Rectal smooth muscle tissue (tissue), 1 donor: ENCODE results near the gene KIAA0232.

Experiments
- H3K27ac ChIP-seq: one replicate; pipeline ENCODE4 v1.7.0; 2013; ENCODE audit warnings: low read depth, low read length, inconsistent platforms
- H3K27me3 ChIP-seq: one replicate; pipeline ENCODE4 v1.7.0; 2013; ENCODE audit warnings: low read length; ENCODE audit not compliant: control insufficient read depth, insufficient read depth
- H3K36me3 ChIP-seq: one replicate; pipeline ENCODE4 v1.7.0; 2013; ENCODE audit warnings: low read length; ENCODE audit not compliant: control insufficient read depth, insufficient read depth
- H3K4me1 ChIP-seq: one replicate; pipeline ENCODE4 v1.7.0; 2013; ENCODE audit warnings: low read length; ENCODE audit not compliant: control insufficient read depth, insufficient read depth
- H3K4me3 ChIP-seq: one replicate; pipeline ENCODE4 v1.7.0; 2013; ENCODE audit warnings: low read length
- H3K9ac ChIP-seq: one replicate; pipeline ENCODE4 v1.7.0; 2013; ENCODE audit warnings: low read length

KIAA0232 gene

DNA sequence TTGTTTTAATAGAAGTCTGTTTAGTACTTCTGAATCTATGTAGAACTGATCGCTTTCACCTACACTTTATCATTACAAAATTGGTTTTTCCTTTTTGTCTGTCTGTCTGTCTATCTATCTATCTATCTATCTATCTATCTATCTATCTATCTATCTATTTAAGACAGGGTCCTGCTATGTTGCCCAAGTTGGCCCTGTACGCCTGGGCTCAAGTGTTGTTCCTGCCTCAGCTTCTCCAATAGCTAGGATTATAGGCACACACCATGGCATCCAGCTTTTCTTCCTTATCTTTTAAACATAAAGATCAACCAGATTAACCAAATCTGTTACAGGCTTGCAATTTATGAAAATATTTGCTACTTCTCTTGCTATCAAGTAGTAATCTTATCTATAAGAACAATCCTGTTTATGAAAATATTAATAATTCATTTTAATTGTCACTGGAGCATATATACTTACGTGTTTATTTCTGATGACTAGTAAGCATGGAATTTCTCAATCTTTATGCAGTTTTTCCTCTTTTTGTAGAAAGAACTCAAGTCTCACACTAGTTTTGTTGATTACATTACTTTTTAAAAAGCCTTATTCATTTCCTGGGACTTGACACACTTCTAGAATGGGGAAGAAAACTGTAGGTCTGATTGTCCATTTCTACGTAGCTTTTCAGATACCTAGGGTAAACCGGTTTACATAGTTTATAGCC, 24.5 kb downstream of the KIAA0232 start:
- Histone ChIP-seq H3K4me1 (peaks cover 4% of the 10 kb centered on the region), H3K27me3 (no peaks in the 10 kb centered on the region), H3K4me3 (no peak overlapping the region), H3K36me3 (peaks cover 2% of the 10 kb centered on the region), H3K9ac (no peak overlapping the region), H3K27ac (no peak overlapping the region)

DNA sequence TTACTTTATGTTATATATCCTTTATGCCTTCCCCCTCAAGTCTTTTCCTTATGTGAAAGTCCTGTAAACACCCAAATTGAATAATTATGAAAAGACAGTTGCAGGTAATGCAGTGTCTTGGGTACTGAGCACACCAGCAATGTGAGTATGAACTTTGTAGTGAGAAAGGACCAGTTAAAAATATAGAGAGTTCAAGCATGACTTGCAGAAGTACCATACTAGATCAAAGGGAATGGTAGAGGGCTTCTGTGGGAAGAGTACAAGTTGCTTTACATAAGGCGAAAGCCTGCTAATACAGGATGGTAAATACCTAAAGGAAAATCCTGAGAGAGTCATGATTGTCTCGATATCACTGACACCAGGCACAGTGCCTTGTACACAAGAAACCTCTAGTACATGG, 25.7 kb downstream of the KIAA0232 start:
- H3K27ac ChIP-seq: no peak overlapping the region
- H3K9ac ChIP-seq: no peak overlapping the region
- no peaks in the 10 kb centered on the region for H3K27me3 ChIP-seq
- H3K4me3 ChIP-seq: no peak overlapping the region
- peaks cover 4% of the 10 kb centered on the region for H3K4me1 ChIP-seq
- no peaks in the 10 kb centered on the region for H3K36me3 ChIP-seq

DNA sequence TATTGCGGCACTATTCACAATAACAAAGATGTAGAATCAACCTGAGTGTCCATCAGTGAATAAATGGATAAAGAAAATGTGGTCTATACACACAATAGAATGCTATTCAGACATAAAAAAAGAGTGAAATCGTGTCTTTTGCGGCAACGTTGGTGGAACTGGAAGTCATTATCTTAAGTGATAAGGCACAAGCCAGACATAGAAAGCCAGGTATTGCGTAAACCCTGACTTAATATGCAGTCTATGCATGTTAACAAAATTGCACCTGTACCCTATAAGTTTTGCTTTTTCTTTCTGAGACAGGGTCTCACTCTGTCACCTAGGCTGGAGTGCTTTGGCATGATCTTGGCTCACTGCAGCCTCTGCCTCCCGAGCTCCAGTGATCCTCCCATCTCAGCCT, 28.6 kb downstream of the KIAA0232 start:
- H3K27ac ChIP-seq: no peak overlapping the region
- H3K36me3 ChIP-seq: no peaks in the 10 kb centered on the region
- H3K4me3 ChIP-seq: no peak overlapping the region
- H3K9ac ChIP-seq: no peak overlapping the region
- no peaks in the 10 kb centered on the region for H3K27me3 ChIP-seq
- H3K4me1 ChIP-seq: peaks cover 4% of the 10 kb centered on the region

DNA sequence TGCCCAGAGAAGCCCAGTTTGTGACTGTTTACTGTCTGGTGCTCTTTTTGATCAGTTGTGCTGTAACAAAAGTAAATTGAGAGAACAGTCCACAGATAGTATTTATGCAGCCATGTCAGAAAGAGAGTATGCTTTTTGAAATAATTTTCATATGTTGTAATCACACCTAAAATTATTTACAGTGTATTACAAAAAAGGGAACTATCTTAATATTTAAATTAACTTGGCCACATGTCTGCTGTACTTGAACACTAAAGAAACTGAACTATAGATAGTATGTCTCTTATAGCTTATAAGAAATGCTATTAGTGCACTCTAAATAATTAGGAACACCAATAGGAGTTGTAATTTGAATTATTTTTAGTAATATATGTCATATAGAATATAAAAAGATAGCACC, 30.2 kb downstream of the KIAA0232 start:
- no peak overlapping the region for H3K27ac ChIP-seq
- H3K36me3 ChIP-seq: no peaks in the 10 kb centered on the region
- no peaks in the 10 kb centered on the region for H3K27me3 ChIP-seq
- H3K9ac ChIP-seq: no peak overlapping the region
- no peak overlapping the region for H3K4me3 ChIP-seq
- peaks cover 4% of the 10 kb centered on the region for H3K4me1 ChIP-seq

DNA sequence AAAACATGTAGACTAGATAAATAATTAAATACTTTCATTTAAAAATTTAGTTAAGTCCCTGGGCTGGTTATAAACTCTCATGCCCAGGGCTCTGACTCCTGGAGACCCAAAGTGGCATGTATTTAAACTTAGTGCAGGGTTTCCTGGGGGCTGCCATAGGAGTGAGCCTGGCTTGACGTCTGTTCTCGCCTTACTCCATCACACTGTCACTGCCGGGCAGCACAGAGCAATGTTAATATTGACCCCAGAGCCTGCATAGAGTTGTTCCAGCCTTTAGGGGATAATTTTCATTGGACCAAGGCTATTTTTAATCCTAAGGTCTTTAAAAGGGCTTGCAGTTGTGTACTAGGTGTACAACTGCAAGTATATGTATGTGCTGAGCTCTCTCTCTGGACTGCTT, 31.2 kb downstream of the KIAA0232 start:
- no peak overlapping the region for H3K9ac ChIP-seq
- no peaks in the 10 kb centered on the region for H3K27me3 ChIP-seq
- H3K4me1 ChIP-seq: peaks cover 4% of the 10 kb centered on the region
- no peaks in the 10 kb centered on the region for H3K36me3 ChIP-seq
- H3K27ac ChIP-seq: no peak overlapping the region
- no peak overlapping the region for H3K4me3 ChIP-seq

DNA sequence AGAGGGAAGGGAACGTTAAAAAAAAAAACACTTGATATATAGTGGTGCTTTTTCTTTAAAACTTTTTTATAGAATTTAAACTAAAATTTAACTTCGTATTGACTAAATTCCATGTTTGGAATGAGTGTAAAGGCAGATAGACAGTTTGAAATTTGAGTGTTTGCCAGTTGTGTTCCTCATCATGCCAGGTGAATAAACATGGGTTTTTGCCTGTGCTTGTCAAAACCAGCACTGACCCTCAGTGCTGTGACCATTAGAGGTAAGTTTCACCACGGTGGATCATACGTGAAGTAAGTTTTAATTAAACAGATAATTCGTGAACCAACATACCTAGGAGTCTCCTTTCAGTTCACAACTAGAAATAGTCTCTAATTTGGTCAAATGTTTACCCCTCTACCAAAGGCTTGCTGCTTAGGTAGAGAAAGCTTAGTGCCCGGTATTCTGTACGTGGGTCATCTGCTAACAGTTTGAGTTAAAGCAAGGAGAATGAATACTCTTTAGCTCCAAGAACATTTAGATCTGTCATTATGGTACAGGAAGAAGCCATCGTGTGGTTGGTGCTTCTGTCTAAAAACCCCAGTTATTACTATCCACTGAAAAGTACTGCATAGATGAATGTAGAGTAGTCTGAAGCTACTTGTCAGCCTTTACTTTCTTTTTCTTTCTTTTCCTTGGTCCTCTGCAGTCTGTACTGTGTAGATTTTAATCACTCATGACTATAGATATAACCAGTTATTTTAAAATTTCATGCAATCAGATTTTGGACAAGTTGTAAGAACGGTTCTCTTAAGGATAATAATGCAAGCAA, 32.7 kb downstream of the KIAA0232 start:
- no peaks in the 10 kb centered on the region for H3K36me3 ChIP-seq
- no peak overlapping the region for H3K9ac ChIP-seq
- no peaks in the 10 kb centered on the region for H3K27me3 ChIP-seq
- no peaks in the 10 kb centered on the region for H3K4me1 ChIP-seq
- H3K27ac ChIP-seq: no peak overlapping the region
- H3K4me3 ChIP-seq: no peak overlapping the region

DNA sequence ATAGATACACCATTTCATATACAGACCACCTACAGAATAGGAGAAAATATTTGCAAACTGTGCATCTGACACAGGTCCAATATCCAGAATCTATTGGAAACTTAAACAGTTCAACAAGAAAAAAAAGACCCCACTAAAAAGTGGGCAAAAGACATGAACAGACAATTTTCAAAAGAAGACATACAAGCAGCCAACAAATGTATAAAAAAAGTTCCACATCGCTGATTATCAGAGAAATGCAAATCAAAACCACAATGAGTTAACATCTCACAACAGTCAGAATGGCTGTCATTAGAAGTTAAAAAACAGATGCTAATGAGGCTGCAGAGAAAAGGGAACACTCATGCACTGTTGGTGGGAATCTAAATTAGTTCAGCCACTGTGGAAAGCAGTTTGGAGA, 36.8 kb downstream of the KIAA0232 start:
- Histone ChIP-seq H3K27ac (no peak overlapping the region), H3K4me3 (no peak overlapping the region), H3K9ac (no peak overlapping the region), H3K27me3 (no peaks in the 10 kb centered on the region), H3K36me3 (peaks cover 2% of the 10 kb centered on the region), H3K4me1 (no peaks in the 10 kb centered on the region)

DNA sequence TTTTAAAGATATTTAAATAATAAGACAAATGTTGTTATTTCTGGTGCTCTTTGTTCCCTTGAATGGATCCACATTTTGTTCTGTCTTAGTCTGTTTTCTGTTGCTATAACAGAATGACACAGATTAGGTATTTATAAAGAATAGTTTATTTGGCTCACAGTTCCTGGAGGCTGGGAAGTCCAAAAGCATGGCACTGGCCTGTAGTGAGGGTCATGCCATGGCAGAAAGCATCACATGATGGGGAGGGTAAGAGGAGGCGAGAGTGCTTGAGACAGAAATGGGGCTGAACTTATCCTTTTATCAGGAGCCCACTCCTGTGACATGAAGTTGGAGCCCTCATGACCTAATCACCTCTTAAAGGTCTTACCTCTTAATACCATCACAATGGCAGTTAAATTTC, 38.2 kb downstream of the KIAA0232 start:
- no peak overlapping the region for H3K4me3 ChIP-seq

DNA sequence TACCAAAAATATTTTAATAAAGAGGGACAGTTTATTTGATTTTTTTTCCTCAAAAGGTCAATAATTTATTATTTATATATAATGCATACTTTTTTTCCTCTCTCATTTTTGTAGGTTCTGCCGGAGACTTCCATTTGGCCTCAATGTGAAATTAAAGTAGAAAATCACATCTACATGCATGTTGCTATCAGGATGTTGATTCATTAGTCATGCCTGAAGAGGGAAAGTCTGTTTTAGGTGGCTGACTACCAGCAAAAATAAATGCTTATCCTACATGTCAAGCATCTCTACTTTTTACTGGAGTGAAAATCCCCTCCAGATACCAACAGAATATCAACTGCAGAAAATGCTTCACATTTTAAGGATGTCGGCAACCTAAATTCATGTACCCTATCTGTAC, 41.5 kb downstream of the KIAA0232 start:
- no peak overlapping the region for H3K9ac ChIP-seq

More for the DNA sequence above, 38.2 kb downstream of the KIAA0232 start:
- no peak overlapping the region for H3K27ac ChIP-seq
- no peak overlapping the region for H3K9ac ChIP-seq
- no peaks in the 10 kb centered on the region for H3K4me1 ChIP-seq
- H3K36me3 ChIP-seq: peaks cover 6% of the 10 kb centered on the region
- H3K27me3 ChIP-seq: no peaks in the 10 kb centered on the region

DNA sequence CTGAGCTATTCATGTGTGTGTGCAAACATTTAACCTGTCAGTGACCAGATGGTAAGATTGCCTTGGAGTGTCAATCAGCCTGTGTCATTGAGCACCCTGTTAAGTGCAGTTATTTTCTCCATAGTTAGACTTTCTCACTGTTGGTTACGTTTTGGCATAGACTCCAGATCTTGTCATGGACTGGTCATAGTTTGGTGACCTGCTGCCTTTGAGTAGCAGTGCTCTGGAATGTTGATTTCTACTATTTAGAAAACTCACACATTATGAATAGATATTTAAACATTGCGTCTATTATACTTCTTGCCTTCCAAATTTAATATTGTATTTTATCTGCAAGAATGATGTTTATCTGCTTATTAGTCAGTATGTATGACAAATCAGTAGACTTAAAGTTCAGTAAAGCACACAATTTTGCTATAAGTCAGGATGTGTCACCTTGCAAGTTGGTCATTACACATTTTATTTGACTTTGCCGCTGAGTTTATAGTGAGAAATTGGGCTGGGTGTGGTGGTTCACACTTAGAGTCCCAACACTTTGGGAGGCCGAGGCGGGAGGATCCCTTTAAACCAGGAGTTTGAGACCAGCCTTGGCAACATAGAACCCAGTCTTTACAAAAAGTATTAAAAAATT, 42.4 kb downstream of the KIAA0232 start:
- Histone ChIP-seq H3K4me1 (no peaks in the 10 kb centered on the region), H3K27ac (no peak overlapping the region), H3K27me3 (no peaks in the 10 kb centered on the region), H3K9ac (no peak overlapping the region), H3K4me3 (no peak overlapping the region), H3K36me3 (peaks cover 6% of the 10 kb centered on the region)

More for the DNA sequence above, 41.5 kb downstream of the KIAA0232 start:
- no peak overlapping the region for H3K27ac ChIP-seq
- H3K36me3 ChIP-seq: peaks cover 6% of the 10 kb centered on the region
- H3K4me3 ChIP-seq: no peak overlapping the region
- H3K4me1 ChIP-seq: no peaks in the 10 kb centered on the region
- H3K27me3 ChIP-seq: no peaks in the 10 kb centered on the region

DNA sequence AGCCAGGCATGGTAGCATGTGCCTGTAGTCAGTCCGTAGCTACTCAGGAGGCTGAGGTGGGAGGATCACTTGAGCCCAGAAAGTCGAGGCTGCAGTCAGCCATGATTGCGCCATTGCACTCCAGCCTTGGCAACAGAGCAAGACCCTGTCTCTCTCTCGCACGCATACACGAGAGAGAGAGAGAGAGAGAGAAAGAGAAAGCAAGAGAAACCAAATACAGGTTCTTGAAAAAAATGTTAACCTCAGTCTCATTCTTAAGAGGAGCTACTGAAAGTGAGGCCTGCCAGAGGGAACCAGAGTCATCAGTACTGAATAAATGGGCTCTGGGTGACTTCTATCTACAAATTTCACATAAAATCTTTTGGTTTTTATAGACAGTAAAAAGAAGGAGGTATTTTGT, 42.9 kb downstream of the KIAA0232 start:
- H3K4me1 ChIP-seq: no peaks in the 10 kb centered on the region
- no peak overlapping the region for H3K4me3 ChIP-seq
- no peaks in the 10 kb centered on the region for H3K27me3 ChIP-seq
- peaks cover 6% of the 10 kb centered on the region for H3K36me3 ChIP-seq
- no peak overlapping the region for H3K9ac ChIP-seq
- H3K27ac ChIP-seq: no peak overlapping the region

DNA sequence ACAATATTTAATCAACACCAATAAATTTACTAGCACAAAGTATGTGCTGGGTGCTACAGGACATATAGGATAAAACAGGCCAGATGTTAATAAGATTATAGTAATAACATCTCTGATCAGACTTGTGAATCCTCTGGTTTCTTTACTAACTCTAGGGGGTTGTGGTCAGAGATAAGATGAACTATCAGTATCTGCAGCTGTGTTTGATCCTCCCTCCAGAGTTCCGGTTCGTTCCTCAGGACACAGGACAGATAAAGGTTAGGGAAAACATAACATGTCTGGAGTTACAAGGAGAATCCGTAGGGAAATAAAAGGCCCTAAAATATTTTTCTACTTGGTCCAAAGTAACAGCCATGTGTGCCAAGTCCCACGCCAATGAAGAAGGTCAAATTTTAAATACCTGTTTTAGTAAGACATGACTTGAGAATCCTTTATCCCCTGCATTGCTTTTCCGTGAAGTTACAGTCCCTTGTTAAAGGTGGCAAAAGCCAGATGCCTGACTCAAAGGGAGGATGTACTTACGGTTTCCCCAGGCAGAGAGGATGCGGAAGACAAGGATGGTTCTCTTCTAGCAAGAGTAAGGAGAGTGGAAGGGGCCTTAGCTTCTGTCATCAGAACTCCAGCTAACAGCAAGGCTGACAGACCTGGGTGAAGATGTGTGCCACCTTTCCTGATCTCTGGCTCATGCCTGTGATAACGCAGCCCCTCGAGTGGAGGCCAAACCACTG, 44.4 kb downstream of the KIAA0232 start:
- H3K4me3 ChIP-seq: no peak overlapping the region
- H3K27me3 ChIP-seq: no peaks in the 10 kb centered on the region
- no peak overlapping the region for H3K9ac ChIP-seq
- H3K4me1 ChIP-seq: no peaks in the 10 kb centered on the region
- H3K27ac ChIP-seq: no peak overlapping the region
- peaks cover 11% of the 10 kb centered on the region for H3K36me3 ChIP-seq
